Right lobe of liver (tissue), 4 donors: ENCODE data around the gene SAT2.

Experiments
- POLR2A ChIP-seq: fragments of 450-650 bp; IDR thresholded peaks from one replicate; pipeline ENCODE4 v1.6.1; 2017; ENCODE audit warnings: antibody characterized with exemption, mild to moderate bottlenecking
- TF ChIP-seq, protein P1 (sequence below), 4 donors: fragments of 200-600 bp in 3 of 4; fragments of 450-650 bp in 1 of 4; IDR thresholded peaks; one replicate each; pipeline versions ENCODE4 v1.5.1 to v1.8.0; 2016 to 2022; ENCODE audit warnings: antibody characterized with exemption in 4 of 4, mild to moderate bottlenecking in 2 of 4
- donor health status: DM: no; HTN: no; CAD: no.
- donor health status: DM: no; HTN: no; CAD: no.
- donor health status: DM: no; HTN: yes; CAD: no.

DNA sequence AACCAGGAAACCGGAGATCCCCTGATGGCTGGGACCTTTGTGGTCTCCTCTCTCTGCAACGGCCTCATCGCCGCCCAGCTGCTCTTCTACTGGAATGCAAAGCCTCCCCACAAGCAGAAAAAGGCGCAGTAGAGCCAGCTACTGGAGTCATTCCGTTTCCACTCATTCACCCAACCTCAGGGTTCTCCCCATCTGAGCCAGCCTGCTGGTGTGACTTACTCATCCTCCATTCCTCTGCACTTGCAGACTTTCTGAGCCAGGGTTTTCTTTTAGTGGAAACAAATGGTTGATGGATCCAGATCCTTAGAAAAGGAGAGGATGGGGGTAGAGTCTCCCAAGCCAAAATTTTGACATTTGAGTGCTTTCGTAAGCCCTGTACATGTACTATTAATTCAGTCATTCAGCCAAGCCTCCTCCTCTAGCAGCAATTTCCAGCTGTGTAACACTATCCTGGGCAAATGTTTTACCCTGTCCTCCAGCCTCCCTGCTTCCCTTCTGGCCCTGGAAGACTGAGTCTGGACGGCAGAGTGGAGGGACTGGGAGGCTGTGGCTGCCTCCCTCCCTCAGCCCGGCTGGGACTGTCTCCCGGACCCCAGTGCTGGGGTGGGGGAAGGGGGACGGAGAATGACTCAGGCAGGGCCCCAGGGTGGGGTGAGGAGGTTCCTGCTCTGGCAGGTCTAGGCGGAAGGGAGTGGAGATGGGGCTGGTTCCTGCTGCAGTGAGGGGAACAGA lies 40.0 kb downstream of the SAT2 start:
- TF ChIP-seq, protein P1, sequence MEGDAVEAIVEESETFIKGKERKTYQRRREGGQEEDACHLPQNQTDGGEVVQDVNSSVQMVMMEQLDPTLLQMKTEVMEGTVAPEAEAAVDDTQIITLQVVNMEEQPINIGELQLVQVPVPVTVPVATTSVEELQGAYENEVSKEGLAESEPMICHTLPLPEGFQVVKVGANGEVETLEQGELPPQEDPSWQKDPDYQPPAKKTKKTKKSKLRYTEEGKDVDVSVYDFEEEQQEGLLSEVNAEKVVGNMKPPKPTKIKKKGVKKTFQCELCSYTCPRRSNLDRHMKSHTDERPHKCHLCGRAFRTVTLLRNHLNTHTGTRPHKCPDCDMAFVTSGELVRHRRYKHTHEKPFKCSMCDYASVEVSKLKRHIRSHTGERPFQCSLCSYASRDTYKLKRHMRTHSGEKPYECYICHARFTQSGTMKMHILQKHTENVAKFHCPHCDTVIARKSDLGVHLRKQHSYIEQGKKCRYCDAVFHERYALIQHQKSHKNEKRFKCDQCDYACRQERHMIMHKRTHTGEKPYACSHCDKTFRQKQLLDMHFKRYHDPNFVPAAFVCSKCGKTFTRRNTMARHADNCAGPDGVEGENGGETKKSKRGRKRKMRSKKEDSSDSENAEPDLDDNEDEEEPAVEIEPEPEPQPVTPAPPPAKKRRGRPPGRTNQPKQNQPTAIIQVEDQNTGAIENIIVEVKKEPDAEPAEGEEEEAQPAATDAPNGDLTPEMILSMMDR (IDR thresholded peaks at IDR 0.05) = no peak
- TF ChIP-seq POLR2A = no peak
